A172 (cell line): ENCODE results near the gene KSR2. TPM values are rescaled to one million over a fixed set of nuclear protein-coding genes. Genes with fewer than 3 reads are reported as not detected.

Experiments
- DNase-seq: peaks from one replicate; pipeline ENCODE4 v3.0.0-alpha.2; 2015; ENCODE audit warnings: low spot score
- total RNA-seq: library from RNA; depleted of rRNA; stranded (reverse); fragments of >200 nt; shearing (Covaris generic); gene quantifications from 2 replicates; pipeline ENCODE4 v1.2.3, GENCODE V29; 2014

KSR2 gene
- total RNA-seq, 1 experiment from 2014 or later, result 0.10 TPM

- DNase-seq, result no peak
Observed at GRCh38 chr12:117968151-117968789, 520 bp downstream of the KSR2 start.

GRCh38 chr12:117967512-117967911 lies 1.3 kb downstream of the KSR2 start:
- DNase-seq, result no peak

DNA sequence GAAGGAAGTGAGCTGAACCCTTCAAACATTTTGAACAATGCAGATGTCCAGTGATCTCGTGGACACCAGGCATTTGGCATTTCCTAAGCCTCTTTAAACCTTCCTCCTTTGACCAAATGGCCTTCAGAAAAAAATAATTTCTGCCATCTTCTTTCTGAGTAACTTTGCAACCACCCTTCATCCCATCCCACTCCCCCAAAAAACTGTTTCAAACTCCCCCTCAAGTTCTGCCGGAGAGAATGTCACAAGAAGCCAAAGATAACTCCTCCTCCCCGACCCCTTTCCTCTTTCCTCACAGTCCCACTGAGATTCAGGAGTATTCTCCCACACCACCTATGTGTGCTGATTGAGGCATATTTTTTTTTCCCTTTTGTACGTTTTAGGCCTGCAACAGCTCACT lies 1.7 kb downstream of the KSR2 start:
- no peak for DNase-seq

DNA sequence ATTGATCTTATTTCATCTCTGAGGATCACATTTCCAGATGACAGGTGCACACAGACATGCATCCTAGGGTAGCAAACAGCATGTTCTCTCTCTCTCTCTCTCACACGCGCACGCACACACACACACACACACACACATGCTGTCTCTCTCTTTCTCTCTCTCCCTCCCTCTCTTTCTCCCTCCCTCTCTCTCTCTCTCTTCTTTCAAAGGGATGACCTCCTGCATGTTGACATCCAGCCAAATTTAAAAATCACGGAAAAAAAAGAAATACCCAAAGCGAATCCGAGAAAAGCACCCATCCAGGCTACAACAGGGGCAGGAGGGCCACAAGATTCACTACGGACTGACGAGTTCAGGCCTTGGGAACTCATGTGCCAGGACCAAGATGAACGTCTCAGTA lies 2.3 kb downstream of the KSR2 start:
- DNase-seq, result no peak

DNA sequence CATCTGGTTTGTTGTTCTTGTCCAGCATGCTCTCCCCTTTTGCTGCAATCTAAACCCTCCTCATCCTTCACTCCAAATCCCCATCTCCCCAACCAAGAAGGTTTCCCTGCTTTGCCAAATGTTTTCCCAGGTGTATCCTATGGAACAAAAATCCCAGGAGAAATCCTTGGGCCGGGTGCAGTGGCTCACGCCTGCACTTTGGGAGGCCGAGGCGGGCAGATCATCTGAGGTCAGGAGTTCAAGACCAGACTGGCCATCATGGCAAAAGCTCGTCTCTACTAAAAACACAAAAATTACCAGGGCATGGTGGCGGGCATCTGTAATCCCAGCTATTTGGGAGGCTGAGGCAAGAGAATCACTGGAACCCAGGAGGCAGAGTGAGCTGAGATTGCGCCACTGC lies 5.0 kb downstream of the KSR2 start:
- DNase-seq, result no peak

DNA sequence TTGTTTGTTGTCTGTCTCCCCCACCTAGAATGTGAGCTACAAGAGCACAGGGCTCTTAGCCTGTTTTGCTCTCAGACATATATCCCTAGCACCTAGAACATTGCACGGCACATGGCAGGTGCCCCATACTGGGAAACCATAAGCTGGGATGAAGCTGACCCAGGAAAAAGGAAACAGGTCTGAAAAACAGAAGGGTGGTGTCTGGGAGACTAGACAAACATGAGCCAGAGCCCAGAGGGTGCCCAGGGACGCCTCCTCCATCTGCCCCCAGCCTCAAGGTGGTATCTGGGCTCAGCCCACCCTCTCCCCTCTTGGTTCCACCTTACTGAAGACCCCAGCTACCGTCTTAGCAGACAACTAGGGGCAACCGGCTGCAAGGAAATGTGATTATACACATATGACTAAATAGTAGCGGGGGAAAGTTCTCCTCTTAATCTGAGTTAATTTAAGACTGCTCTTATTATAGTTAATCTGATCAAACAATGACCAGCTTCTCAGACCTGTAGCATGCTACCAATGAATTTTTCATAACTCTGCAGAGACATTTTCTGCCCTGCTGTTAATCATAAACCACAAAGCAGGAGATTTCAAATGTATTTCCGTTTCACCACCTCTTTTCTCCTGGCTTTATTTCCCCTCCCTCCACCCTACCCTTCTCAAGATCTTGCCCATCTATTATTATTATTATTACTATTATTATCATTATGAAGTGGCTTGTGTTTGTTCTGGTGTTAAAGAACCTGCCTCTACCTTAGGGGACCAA lies 31.9 kb downstream of the KSR2 start:
- no peak for DNase-seq

DNA sequence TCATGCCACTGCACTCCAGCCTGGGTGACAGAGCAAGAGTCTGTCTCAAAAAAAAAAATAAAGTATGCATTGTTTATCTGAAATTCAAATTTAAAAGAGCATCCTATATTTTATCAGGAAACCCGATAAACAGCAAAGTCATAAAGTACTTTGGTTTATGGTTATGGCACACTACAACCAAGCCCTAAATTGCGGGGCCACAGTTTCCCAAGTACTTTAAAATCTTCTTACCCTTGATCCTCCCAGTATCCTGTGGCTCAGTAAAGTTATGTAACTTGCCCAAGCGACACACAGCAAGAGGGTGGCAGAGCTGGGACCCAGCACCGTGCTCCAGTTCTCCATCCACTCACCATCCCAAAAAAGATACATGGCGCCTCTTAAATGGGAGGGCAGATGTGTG lies 35.2 kb downstream of the KSR2 start:
- DNase-seq, result no peak

GRCh38 chr12:117926391-117926899 lies 42.3 kb downstream of the KSR2 start:
- no peak for DNase-seq

- no peak for DNase-seq
Observed at GRCh38 chr12:117921929-117922777, 46.6 kb downstream of the KSR2 start.

- DNase-seq, result no peak
Observed at GRCh38 chr12:117919479-117919878, 49.3 kb downstream of the KSR2 start.

DNA sequence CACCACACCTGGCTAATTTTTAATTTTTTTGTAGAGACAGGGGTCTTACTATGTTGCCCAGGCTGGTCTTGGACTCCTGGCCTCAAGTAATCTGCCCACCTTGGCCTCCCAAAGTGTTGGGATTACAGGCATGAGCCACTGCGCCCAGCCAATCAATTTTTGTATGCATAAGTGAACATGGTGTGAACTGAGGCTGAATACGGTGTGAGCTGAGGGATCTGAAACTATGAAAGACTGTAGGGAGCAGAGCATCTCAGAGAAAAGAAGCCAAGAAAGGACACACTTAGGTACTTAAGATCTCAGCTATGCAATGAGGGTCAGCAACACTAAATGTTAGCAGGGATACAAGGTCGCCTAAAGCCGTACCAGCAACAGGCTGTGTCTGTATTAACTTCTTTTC lies 54.1 kb downstream of the KSR2 start:
- no peak for DNase-seq

- no peak for DNase-seq
Observed at GRCh38 chr12:117912756-117913155, 56.0 kb downstream of the KSR2 start.

DNA sequence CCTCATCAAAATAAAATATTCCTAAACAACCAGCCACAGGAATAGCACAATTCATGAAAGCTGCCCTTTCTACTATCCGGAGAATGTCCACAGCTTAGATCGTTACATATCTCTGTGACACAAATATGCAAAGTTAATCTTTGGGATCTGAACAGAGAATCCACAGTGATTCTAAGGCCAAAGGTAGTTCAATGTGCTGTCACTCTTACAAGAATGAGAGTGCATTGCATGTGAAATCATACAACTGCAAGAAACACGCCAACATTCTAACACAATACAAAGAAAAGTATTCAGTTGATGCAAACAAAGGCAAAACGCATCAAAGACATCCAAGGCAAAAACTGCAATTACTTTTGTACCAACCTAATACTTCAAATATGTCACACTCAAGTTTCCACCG lies 60.4 kb downstream of the KSR2 start:
- DNase-seq, result no peak

DNA sequence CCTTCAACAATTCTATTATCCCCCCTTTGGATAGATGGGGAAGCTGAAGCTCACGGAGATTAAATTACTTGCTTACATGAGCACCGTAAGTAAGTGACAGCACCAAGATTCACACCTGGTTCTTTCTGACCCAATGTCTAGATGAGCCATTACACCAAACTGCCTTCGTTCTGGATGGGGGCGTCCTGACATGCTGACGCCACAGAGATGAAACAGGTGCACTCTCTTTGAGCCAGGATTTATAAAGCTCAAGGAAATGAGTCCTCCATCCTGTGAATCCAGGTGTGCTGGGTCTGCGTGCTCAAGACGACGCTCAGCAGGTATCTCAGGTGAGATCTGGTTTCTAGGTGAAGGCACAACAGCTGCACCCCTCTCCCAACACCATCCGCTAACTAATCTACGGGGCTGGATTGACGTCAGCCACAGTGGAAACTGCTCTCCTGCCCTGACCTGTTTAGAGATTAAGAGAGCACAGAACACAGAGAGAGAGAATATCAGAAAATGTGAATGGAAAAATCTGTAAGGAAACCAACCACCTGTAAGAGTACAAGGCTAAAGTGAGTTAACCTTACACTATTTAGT lies 61.6 kb downstream of the KSR2 start:
- DNase-seq, result no peak

DNA sequence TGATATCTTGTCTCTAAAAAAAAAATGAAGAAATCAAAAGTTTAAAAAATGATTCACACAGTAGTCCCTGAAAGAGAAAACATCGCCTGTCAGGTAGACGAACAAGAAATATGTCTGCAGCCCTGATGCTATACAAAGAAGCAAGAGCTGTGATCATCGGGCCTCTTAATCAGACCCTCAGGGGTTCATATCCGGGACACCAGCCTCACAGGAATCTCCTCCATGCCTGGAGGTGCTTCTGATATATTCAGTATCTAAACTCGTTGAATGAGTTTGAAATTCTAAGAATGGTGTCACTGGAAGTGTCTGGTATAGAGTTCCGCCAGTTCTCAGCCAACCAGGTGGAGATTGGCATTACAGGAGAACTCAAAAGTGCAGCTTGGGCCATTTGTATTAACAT lies 64.7 kb downstream of the KSR2 start:
- no peak for DNase-seq

GRCh38 chr12:117903110-117903840 lies 65.5 kb downstream of the KSR2 start:
- DNase-seq, result no peak

- no peak for DNase-seq
Observed at GRCh38 chr12:117901631-117902030, 67.2 kb downstream of the KSR2 start.

DNA sequence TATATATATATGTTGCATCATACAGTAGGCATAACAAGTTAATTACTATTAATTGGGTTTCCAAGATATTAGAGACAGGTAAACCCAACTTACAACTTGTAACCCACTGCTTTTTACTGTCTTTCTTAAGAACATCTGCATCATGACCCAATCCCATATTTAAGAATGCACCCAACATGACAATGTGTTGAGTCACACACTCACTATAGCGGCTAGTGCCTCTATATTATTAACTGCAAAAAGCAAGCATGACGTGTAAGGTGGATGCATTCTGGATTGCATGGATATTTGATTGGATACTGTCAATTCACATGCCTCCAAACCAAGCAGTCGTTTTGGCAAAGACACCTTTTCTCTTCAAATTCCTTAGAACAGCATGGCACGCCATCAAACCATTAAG lies 68.2 kb downstream of the KSR2 start:
- peak; percentile 72 for DNase-seq

- DNase-seq, result no peak
Observed at GRCh38 chr12:117897372-117898161, 71.2 kb downstream of the KSR2 start.

DNA sequence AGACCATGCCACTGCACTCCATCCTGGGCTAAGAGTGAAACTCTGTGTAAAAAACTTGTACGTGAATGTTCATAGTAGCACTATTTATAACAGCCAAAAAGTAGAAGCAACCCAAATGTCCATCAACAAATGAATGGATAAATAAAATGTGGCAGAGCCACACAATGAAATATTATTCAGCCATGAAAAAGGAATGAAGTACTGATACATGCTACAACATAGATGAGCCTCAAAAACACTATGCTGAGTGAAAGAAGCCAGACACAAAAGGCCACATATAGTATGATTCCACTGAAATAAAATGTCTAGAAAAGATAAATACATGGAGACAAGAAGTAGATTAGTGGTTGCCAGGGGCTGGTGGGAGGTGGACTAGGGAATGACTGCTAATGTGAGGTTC lies 72.8 kb downstream of the KSR2 start:
- DNase-seq, result no peak

DNA sequence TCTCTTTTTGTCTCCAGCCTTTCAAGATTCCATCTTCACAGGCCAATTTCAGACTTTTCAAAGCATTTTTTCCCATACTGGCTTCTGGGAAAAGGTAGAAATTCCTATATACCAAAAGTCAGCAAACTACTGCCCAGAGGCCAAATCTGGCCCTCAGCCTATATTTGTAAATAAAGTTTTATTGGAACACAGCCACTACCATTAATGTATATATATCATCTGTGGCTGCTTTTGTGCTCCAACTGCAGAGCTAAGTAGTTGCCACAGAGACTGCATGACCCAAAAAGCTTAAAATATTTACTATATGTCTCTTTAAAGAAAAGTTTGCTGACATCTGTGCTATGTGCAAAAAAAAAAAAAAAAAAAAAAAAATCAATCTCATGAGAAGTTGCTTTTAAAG lies 76.3 kb downstream of the KSR2 start:
- DNase-seq, result no peak
